Fibroblast of lung (primary cell): ENCODE results near the gene MINPP1. TPM values are rescaled to one million over a fixed set of nuclear protein-coding genes. Genes with fewer than 3 reads are reported as not detected.

Source experiments
- DNase-seq, 2 donors: peaks; one replicate each; pipeline versions ENCODE4 v3.0.0 to v3.0.0-alpha.2; 2010; ENCODE audit warnings: low read depth in 2 of 2
- H2AFZ ChIP-seq: 2 replicates; pipeline ENCODE4 v1.5.1; 2012; ENCODE audit warnings: low read length, control low read depth, inconsistent platforms
- H3K27ac ChIP-seq: 2 replicates; pipeline ENCODE4 v1.5.1; 2011; ENCODE audit warnings: low read length, control low read depth; ENCODE audit not compliant: insufficient read depth
- H3K27me3 ChIP-seq: 2 replicates; pipeline ENCODE4 v1.5.1; 2011; ENCODE audit warnings: mild to moderate bottlenecking, low read length; ENCODE audit not compliant: control insufficient read depth, insufficient read depth
- H3K36me3 ChIP-seq: 2 replicates; pipeline ENCODE4 v1.5.1; 2011; ENCODE audit warnings: low read length; ENCODE audit not compliant: control insufficient read depth, insufficient read depth
- H3K4me1 ChIP-seq: 2 replicates; pipeline ENCODE4 v1.5.1; 2011; ENCODE audit warnings: low read length; ENCODE audit not compliant: control insufficient read depth, insufficient read depth; ENCODE audit errors: extremely low read depth
- H3K4me2 ChIP-seq: 2 replicates; pipeline ENCODE4 v1.5.1; 2011; ENCODE audit warnings: low read length, control low read depth; ENCODE audit not compliant: insufficient read depth; ENCODE audit errors: extremely low read depth
- H3K4me3 ChIP-seq, 4 experiments: fragments of 200-600 bp in 1 of 4; sonication (generic) in 1 of 4; replicated peaks in 1 of 4; 2 replicates each; pipeline ENCODE4 v1.5.1; 2011 to 2016; ENCODE audit warnings: low read length in 4 of 4, low read depth in 3 of 4, mild to moderate bottlenecking in 3 of 4, control low read depth in 2 of 4, inconsistent platforms in 1 of 4, mixed read lengths in 1 of 4; ENCODE audit not compliant: insufficient read depth in 1 of 4; ENCODE audit errors: control extremely low read depth in 1 of 4
- H3K79me2 ChIP-seq: 2 replicates; pipeline ENCODE4 v1.5.1; 2012; ENCODE audit warnings: mild to moderate bottlenecking, low read length, inconsistent platforms; ENCODE audit not compliant: control insufficient read depth, insufficient read depth
- H3K9ac ChIP-seq: 2 replicates; pipeline ENCODE4 v1.5.1; 2011; ENCODE audit warnings: mild to moderate bottlenecking, low read length, control low read depth; ENCODE audit not compliant: insufficient read depth
- H3K9me3 ChIP-seq: 2 replicates; pipeline ENCODE4 v1.5.1; 2012; ENCODE audit warnings: low read depth, low read length; ENCODE audit not compliant: control insufficient read depth, insufficient read depth
- H4K20me1 ChIP-seq: 2 replicates; pipeline ENCODE4 v1.5.1; 2011; ENCODE audit warnings: low read length; ENCODE audit not compliant: control insufficient read depth, insufficient read depth; ENCODE audit errors: extremely low read depth
- CTCF ChIP-seq, 2 donors: IDR thresholded peaks in 1 of 2; conservative IDR thresholded peaks in 1 of 2; 1 replicate in 1 of 2; 2 replicates in 1 of 2; pipeline ENCODE4 v1.5.1; 2011 to 2012; ENCODE audit warnings: low read length in 2 of 2, control low read depth in 1 of 2, inconsistent platforms in 1 of 2, low read depth in 1 of 2, mild to moderate bottlenecking in 1 of 2
- EZH2 ChIP-seq: IDR thresholded peaks from 2 replicates; pipeline ENCODE4 v1.5.1; 2012; ENCODE audit warnings: low read length, control low read depth, mild to moderate bottlenecking; ENCODE audit errors: missing control alignments
- polyA plus RNA-seq, 2 donors: library from polyadenylated mRNA; depleted of rRNA in 1 of 2; stranded (reverse) in 1 of 2; unstranded in 1 of 2; fragments of >200 nt; gene quantifications; 2 replicates each; pipeline ENCODE4 v1.2.1, GENCODE V29; 2011 to 2012; ENCODE audit warnings: missing spikeins in 1 of 2
- total RNA-seq: library from RNA; depleted of rRNA; stranded (reverse); fragments of >200 nt; gene quantifications from 2 replicates; pipeline ENCODE4 v1.2.1, GENCODE V29; 2014

Gene MINPP1
- total and polyA plus RNA-seq, 2 donors (not counting 1 experiment from before 2014, with no cell fraction given): 18.5 to 24.4 TPM

GRCh38 chr10:87560495-87561129 lies 55.9 kb downstream of the MINPP1 start:
- Histone ChIP-seq H3K27me3 (no peaks in the 10 kb centered on the region), H3K9me3 (no peaks in the 10 kb centered on the region), H4K20me1 (no peaks in the 10 kb centered on the region), H2AFZ (no peak overlapping the region), H3K4me1 (no peaks in the 10 kb centered on the region), H3K27ac (no peak overlapping the region), H3K36me3 (no peaks in the 10 kb centered on the region), H3K79me2 (no peaks in the 10 kb centered on the region), H3K4me3 (no peak overlapping the region), H3K4me2 (no peak overlapping the region), H3K9ac (no peak overlapping the region)
- TF ChIP-seq EZH2: no peak
- TF ChIP-seq CTCF (conservative IDR thresholded peaks at IDR 0.05 in 1 of 2, IDR thresholded peaks at IDR 0.05 in 1 of 2; ENCODE audit: low read depth in 1 of 2, low read length in 2 of 2): no peak
- DNase-seq: no peak

- no peak overlapping the region for H3K9ac ChIP-seq
- H2AFZ ChIP-seq: no peak overlapping the region
- no peak overlapping the region for H3K4me3 ChIP-seq
- H3K79me2 ChIP-seq: no peaks in the 10 kb centered on the region
- H3K27ac ChIP-seq: no peak overlapping the region
- H3K36me3 ChIP-seq: no peaks in the 10 kb centered on the region
- no peak overlapping the region for H3K4me2 ChIP-seq
- no peak for DNase-seq
- H3K27me3 ChIP-seq: no peaks in the 10 kb centered on the region
- no peaks in the 10 kb centered on the region for H3K4me1 ChIP-seq
- TF ChIP-seq EZH2: no peak
- TF ChIP-seq CTCF (conservative IDR thresholded peaks at IDR 0.05 in 1 of 2, IDR thresholded peaks at IDR 0.05 in 1 of 2; ENCODE audit: low read depth in 1 of 2, low read length in 2 of 2): no peak
- H4K20me1 ChIP-seq: no peaks in the 10 kb centered on the region
- no peaks in the 10 kb centered on the region for H3K9me3 ChIP-seq
Observed at GRCh38 chr10:87562750-87563149, 58.1 kb downstream of the MINPP1 start.

GRCh38 chr10:87565010-87565409 lies 60.3 kb downstream of the MINPP1 start:
- H3K27me3 ChIP-seq: no peaks in the 10 kb centered on the region
- no peaks in the 10 kb centered on the region for H3K79me2 ChIP-seq
- no peaks in the 10 kb centered on the region for H3K4me1 ChIP-seq

More at GRCh38 chr10:87565010-87565409, 60.3 kb downstream of the MINPP1 start:
- TF ChIP-seq CTCF (conservative IDR thresholded peaks at IDR 0.05 in 1 of 2, IDR thresholded peaks at IDR 0.05 in 1 of 2; ENCODE audit: low read depth in 1 of 2, low read length in 2 of 2) (no peak), EZH2 (no peak)
- Histone ChIP-seq H2AFZ (no peak overlapping the region), H3K36me3 (no peaks in the 10 kb centered on the region), H3K4me3 (no peak overlapping the region), H3K27ac (no peak overlapping the region), H3K9me3 (no peaks in the 10 kb centered on the region), H3K4me2 (no peak overlapping the region), H4K20me1 (no peaks in the 10 kb centered on the region), H3K9ac (no peak overlapping the region)
- DNase-seq: no peak
